ENCODE measurements around the gene CCDC13. TPM values are rescaled to one million over a fixed set of nuclear protein-coding genes. Genes with fewer than 3 reads are reported as not detected.
A peak's percentile ranks its signal among the peaks of the same experiment; 100 is the strongest.

CCDC13 gene
- total RNA-seq, 2 experiments from 2014 or later, result 0.46 to 0.63 TPM

DNA sequence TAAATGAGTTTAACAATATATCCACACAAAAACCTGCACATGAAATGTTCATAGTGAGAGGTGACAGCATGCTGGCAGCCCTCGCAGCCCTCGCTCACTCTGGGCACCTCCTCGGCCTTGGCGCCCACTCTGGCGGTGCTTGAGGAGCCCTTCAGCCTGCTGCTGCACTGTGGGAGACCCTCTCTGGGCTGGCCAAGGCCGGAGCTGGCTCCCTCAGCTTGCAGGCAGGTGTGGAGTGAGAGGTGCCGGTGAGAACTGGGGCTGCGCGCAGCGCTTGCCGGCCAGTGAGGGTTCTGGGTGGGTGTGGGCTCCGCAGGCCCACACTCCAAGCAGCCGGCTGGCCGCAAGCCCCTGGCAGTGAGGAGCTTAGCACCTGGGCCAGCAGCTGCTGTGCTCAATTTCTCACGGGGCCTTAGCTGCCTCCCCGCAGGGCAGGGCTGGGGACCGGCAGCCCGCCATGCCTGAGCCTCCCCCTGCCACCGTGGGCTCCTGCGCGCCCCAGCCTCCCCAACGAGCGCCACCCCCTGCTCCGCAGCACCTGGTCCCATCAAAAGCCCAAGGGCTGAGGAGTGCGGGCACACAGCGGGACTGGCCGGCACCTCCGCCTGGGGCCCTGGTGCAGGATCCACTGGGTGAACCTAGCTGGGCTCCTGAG lies 3.4 kb downstream of the CCDC13 start:
- H3K4me3 Mint-ChIP-seq, result no peak overlapping the region
- ATAC-seq, result no peak
- H3K27ac Mint-ChIP-seq, result no peak overlapping the region
- no peaks in the 10 kb centered on the region for H3K9me3 Mint-ChIP-seq (ENCODE audit: low read depth)
- ChIA-PET CTCF (interaction anchor here (0.7 kb wide), 1 partner anchor 14 kb away, joined by 3 read pairs; no protein-coding TSS in a partner anchor), POLR2A (no interaction called here)
- H3K4me1 Mint-ChIP-seq, result peaks cover 12% of the 10 kb centered on the region
- intact Hi-C loops (cut with DNase I, micrococcal nuclease), result loop anchor here in 1 of 2 experiments (10.0 kb wide), 1 partner anchor 515 kb away; the partner anchor contains the start of gene SNRK
- no peaks in the 10 kb centered on the region for H3K36me3 Mint-ChIP-seq (ENCODE audit: low read depth)
- no peak for DNase-seq
- H3K27me3 Mint-ChIP-seq, result no peaks in the 10 kb centered on the region

DNA sequence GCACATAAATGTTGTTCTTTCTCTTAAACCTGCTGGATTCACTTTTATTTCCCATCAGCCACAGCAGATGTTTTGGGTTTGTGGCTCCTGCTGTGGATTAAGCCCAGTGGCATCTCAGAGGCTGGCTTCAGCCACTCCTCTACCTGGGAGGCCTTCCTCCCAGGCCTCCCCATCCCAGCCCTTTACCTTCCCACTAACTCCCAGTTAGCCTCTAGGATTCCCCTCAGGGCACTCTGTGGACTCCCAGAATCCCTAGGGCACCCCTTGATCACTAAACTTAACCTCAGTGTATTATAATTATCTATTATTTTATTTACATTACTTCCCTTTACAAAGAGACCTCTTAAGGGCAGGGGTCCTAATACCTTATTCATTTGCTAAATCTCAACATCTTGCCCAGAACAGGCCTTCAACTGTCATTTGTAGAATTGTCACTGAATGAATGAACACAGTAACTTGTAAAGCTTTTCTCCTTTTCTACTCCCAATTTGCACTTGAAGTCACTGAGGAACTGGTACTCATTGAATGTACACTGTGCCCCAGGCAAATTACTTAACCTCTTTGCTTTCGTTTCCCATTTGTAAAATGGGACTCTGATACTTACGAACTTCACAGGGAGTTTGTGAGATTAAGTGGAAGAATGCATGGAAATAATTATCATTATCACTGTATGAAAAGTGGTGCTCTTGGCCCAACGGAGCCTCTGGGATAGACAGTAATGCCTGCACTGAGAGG lies 8.3 kb downstream of the CCDC13 start:
- no peaks in the 10 kb centered on the region for H3K36me3 Mint-ChIP-seq (ENCODE audit: low read depth)
- ATAC-seq (no peak), DNase-seq (no peak)
- ChIA-PET CTCF (no interaction called here), POLR2A (no interaction called here)
- H3K27ac Mint-ChIP-seq, result no peak overlapping the region
- no peaks in the 10 kb centered on the region for H3K4me1 Mint-ChIP-seq
- H3K4me3 Mint-ChIP-seq, result no peak overlapping the region
- peaks cover 2% of the 10 kb centered on the region for H3K27me3 Mint-ChIP-seq
- intact Hi-C loops (cut with DNase I, micrococcal nuclease), result no loop called here
- H3K9me3 Mint-ChIP-seq (ENCODE audit: low read depth), result no peaks in the 10 kb centered on the region

DNA sequence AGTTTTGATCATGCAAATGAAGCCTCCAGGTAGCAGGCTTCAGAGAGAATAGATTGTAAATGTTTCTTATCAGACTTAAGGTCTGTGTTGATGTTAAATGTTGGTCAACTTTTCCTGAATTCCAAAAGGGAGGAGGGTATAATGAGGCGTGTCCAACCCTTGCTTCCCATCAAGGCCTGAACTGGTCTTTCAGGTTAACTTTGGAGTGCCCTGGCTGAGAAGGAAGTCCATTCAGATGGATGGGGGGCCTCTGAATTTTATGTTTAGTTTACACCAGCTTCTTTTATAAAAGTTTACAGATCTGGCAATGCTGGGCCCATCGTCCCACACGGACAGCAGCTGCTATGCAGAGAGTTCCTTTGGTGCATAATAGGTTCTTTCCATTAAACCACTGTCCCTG lies 8.9 kb downstream of the CCDC13 start:
- no peak for DNase-seq
- peaks cover 2% of the 10 kb centered on the region for H3K27me3 Mint-ChIP-seq
- ChIA-PET CTCF (no interaction called here), POLR2A (no interaction called here)
- no peaks in the 10 kb centered on the region for H3K4me1 Mint-ChIP-seq
- intact Hi-C loops (cut with DNase I, micrococcal nuclease), result no loop called here
- H3K9me3 Mint-ChIP-seq (ENCODE audit: low read depth), result no peaks in the 10 kb centered on the region
- no peak for ATAC-seq
- H3K27ac Mint-ChIP-seq, result no peak overlapping the region
- H3K36me3 Mint-ChIP-seq (ENCODE audit: low read depth), result no peaks in the 10 kb centered on the region
- H3K4me3 Mint-ChIP-seq, result no peak overlapping the region

DNA sequence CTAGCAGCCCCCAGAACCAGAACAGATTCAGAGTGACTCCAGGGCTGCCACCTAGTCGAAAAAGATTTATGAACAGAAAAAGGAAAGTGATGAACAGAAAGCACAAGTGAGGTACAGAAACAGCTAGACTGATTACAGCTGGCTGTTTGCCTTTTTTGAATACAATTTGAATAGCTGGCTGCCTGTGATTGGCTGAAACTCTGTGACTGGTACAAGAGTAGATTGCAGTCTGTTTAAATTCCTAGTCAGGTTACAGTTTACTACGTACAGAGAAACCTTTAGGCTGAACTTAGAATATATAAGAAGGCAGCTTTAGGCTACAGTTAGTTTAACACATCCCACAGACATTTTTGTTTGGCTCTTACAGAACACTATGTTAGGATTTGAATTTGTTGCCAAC lies 10.0 kb downstream of the CCDC13 start:
- ChIA-PET CTCF (interaction anchor here (0.9 to 1.8 kb wide), 2 partner anchors 13 to 50 kb away, joined by 3 to 4 read pairs; no protein-coding TSS in a partner anchor), POLR2A (no interaction called here)
- DNase-seq, result no peak
- no peaks in the 10 kb centered on the region for H3K4me1 Mint-ChIP-seq
- H3K27ac Mint-ChIP-seq, result no peak overlapping the region
- no peaks in the 10 kb centered on the region for H3K9me3 Mint-ChIP-seq (ENCODE audit: low read depth)
- no peaks in the 10 kb centered on the region for H3K36me3 Mint-ChIP-seq (ENCODE audit: low read depth)
- peaks cover 2% of the 10 kb centered on the region for H3K27me3 Mint-ChIP-seq
- H3K4me3 Mint-ChIP-seq, result no peak overlapping the region
- ATAC-seq, result peak; percentile 82
- intact Hi-C loops (cut with DNase I, micrococcal nuclease), result no loop called here

DNA sequence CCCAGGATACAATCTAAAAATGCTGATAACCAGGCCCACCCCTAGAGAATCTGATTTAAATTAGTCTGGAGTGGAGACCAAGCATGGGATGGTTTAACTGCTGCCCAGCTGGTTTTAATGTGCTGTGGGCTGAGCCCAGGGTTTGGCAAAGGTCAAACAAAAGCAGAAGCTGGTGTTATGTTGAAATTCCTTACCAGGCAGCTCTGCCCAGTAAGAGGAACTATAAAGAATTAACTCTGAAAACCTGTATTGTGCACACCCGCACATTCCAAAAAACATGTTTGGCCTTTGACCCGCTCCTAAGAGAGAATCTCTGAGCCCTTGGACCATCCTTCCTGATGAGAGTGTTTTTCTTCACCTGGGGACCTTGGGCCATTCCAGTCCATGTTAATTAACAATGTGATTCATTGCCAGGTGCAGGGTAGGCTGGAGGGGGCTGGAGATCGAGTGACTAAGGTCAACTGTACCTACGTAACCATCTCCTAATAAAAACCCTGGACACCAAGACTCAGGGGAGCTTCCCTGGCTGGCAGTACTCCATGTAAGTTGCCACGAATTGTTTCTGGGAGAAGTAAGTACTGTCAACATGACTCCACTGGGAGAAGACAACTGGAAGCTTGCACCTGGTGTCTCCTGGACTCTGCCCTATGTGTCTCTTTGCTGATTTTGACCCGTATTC lies 10.9 kb downstream of the CCDC13 start:
- Mint-ChIP-seq H3K27me3 (peaks cover 2% of the 10 kb centered on the region), H3K9me3 (ENCODE audit: low read depth) (no peaks in the 10 kb centered on the region), H3K27ac (no peak overlapping the region), H3K36me3 (ENCODE audit: low read depth) (no peaks in the 10 kb centered on the region), H3K4me1 (no peaks in the 10 kb centered on the region), H3K4me3 (no peak overlapping the region)
- POLR2A ChIA-PET, result no interaction called here
- ATAC-seq, result no peak
- CTCF ChIA-PET, result interaction anchor here (0.9 to 1.8 kb wide), 2 partner anchors 12 to 49 kb away, joined by 3 to 4 read pairs; no protein-coding TSS in a partner anchor
- intact Hi-C loops (cut with DNase I, micrococcal nuclease), result no loop called here
- no peak for DNase-seq

DNA sequence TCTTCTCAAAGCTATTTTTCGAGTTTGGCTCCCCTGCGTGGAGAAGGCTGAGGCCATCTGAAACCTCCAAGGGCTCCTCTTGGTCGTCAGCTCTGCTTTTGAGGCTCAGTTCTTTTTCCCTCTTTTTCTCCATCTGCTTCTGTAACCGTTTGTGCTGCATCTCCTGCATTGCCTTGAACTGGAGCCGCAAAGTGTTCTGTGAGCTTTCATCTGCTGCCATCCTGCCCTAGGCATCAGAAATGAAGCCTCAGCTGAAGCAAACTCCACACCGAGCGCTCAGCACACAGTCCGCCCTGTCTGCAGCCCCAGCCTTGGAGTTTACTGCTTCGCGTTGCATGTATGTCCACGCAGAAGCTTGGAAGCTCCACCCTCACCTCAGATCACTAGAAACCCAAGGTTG lies 14.9 kb downstream of the CCDC13 start:
- ChIA-PET CTCF (interaction anchor here (0.8 to 2.4 kb wide), 5 partner anchors 10 to 180 kb away, joined by 3 to 10 read pairs (median 3); no protein-coding TSS in a partner anchor), POLR2A (no interaction called here)
- intact Hi-C loops (cut with DNase I, micrococcal nuclease), result no loop called here
- DNase-seq (no peak), ATAC-seq (no peak)
- no peaks in the 10 kb centered on the region for H3K36me3 Mint-ChIP-seq (ENCODE audit: low read depth)
- H3K27me3 Mint-ChIP-seq, result peaks cover 2% of the 10 kb centered on the region
- no peak overlapping the region for H3K27ac Mint-ChIP-seq
- H3K4me1 Mint-ChIP-seq, result no peaks in the 10 kb centered on the region
- H3K4me3 Mint-ChIP-seq, result no peak overlapping the region
- H3K9me3 Mint-ChIP-seq (ENCODE audit: low read depth), result no peaks in the 10 kb centered on the region

DNA sequence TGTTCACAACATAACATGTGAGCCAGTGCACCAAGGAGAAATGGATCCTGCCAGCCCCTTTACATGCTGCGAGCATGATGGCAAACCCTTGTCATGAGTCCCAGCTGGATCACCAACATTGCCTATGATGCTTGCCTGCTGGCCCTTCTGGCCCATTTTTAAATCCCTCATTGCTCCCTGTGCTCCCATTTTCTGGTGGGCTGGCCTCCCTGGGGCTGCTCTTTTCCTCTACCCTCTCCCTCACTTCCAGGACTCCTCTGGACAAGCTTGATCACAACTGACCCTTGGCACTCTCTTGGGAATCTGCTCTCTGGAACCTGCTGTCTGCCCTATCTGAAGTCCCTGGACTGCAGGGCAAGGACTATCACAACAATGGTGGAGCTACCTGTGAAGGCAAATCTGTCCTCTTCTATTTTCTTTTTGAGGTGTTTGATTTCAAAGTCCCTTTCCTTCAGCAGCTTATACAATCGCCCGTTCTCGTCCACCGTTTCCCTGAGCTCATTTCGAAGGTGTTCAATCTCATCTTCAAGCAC lies 16.3 kb downstream of the CCDC13 start:
- ChIA-PET POLR2A (no interaction called here), CTCF (interaction anchor here (0.5 to 2.4 kb wide), 5 partner anchors 9 to 180 kb away, joined by 3 to 10 read pairs (median 4); no protein-coding TSS in a partner anchor)
- ATAC-seq, result no peak
- no peaks in the 10 kb centered on the region for H3K9me3 Mint-ChIP-seq (ENCODE audit: low read depth)
- intact Hi-C loops (cut with DNase I, micrococcal nuclease), result no loop called here
- no peak overlapping the region for H3K27ac Mint-ChIP-seq
- no peaks in the 10 kb centered on the region for H3K4me1 Mint-ChIP-seq
- no peak overlapping the region for H3K4me3 Mint-ChIP-seq
- DNase-seq, result no peak
- peaks cover 2% of the 10 kb centered on the region for H3K27me3 Mint-ChIP-seq
- H3K36me3 Mint-ChIP-seq (ENCODE audit: low read depth), result no peaks in the 10 kb centered on the region

DNA sequence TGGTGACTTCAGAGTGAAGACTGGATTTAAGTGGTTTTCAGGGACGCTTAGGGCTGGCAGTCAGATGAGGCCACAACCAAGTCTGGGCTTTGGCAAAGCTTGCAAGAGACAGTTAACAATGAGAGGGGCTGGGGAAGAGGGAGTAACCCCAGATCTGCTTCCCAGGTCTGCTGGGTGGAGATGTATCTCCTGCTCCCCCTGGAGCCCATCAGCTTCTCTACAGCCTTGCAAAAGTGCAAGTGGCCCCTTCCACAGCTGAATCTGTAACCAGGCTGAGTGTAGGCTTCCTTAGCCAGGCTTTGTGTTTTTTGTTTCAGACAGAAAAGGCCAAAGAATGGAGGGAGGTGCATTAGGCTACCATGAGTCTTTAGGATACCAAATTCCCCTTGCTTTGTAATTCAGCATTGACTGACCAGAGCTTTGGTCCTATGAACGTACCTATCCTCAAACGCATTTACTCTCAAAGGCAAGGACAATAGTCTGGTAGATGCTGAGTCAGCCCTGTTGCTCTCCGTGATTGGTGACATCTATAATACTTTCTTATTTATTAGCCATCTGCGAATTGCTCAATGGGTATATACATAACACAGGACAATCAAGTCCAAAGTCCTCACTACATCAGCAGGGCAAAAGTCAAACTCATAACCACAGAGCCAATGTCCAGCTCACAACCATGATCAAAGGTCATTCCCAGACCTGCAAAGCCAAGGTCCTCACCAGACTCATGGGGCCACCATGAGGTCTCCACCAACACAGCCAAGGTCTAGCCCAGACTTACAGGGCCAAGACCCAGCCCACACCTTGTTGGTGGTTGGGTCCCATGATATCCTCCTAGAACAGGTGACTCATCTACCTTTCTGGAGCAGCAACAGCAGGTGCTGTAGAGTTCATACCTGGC lies 17.1 kb downstream of the CCDC13 start:
- H3K9me3 Mint-ChIP-seq (ENCODE audit: low read depth), result no peaks in the 10 kb centered on the region
- ATAC-seq, result peak; percentile 69
- DNase-seq, result peak; percentile 42
- H3K36me3 Mint-ChIP-seq (ENCODE audit: low read depth), result no peaks in the 10 kb centered on the region
- CTCF ChIA-PET, result interaction anchor here (0.6 to 2.4 kb wide), 4 partner anchors 8 to 43 kb away, joined by 3 to 11 read pairs (median 6); no protein-coding TSS in a partner anchor
- H3K4me3 Mint-ChIP-seq, result no peak overlapping the region
- H3K4me1 Mint-ChIP-seq, result no peaks in the 10 kb centered on the region
- POLR2A ChIA-PET, result no interaction called here
- intact Hi-C loops (cut with DNase I, micrococcal nuclease), result no loop called here
- H3K27me3 Mint-ChIP-seq, result no peaks in the 10 kb centered on the region
- H3K27ac Mint-ChIP-seq, result no peak overlapping the region

DNA sequence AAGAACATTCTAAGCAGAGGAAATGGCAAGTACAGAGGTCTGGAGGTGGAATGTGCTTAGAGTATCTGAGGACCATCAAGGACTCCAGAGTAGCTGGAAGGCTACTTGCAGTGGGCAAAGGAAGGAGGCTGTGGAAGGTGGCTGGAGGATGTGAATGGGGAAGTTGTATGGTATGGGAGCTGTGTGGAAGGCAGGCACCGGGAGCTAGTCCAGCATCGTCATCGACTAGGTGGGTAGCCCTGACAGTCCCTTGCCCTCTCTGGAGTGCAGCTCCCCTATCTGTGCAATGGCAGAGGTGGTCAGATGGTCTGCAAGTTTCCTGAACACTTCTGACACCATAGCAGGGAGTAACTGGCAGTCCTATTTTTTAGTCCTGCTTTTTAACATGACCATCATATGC lies 19.3 kb downstream of the CCDC13 start:
- ChIA-PET CTCF (interaction anchor here (1.2 kb wide), 1 partner anchor 9 kb away, joined by 11 read pairs; no protein-coding TSS in a partner anchor), POLR2A (no interaction called here)
- peaks cover 9% of the 10 kb centered on the region for H3K4me1 Mint-ChIP-seq
- no peaks in the 10 kb centered on the region for H3K36me3 Mint-ChIP-seq (ENCODE audit: low read depth)
- no peaks in the 10 kb centered on the region for H3K9me3 Mint-ChIP-seq (ENCODE audit: low read depth)
- H3K27me3 Mint-ChIP-seq, result no peaks in the 10 kb centered on the region
- no peak for DNase-seq
- no peak overlapping the region for H3K4me3 Mint-ChIP-seq
- no peak for ATAC-seq
- no peak overlapping the region for H3K27ac Mint-ChIP-seq
- intact Hi-C loops (cut with DNase I, micrococcal nuclease), result no loop called here

DNA sequence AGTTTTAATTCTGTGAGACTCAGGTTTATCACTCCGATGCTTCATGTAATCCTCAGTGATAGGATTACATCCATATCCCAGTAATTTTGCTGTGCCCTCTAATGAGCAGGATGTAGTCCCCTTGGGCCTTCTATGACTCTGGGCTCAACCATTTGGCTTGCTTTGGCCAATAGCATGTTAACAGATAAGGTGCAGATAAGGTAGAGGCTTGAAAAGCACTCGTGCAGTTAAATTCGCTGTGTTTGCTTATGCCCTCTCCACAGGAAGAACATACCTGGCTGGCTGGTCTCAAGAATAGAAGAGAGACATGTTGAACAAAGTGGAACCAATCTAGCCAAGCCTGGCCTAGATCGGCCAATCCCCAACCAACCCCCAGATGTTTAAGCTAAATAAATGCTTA lies 20.1 kb downstream of the CCDC13 start:
- H3K27me3 Mint-ChIP-seq, result no peaks in the 10 kb centered on the region
- intact Hi-C loops (cut with DNase I, micrococcal nuclease), result no loop called here
- H3K36me3 Mint-ChIP-seq (ENCODE audit: low read depth), result no peaks in the 10 kb centered on the region
- ChIA-PET CTCF (interaction anchor here (1.2 kb wide), 1 partner anchor 8 kb away, joined by 11 read pairs; no protein-coding TSS in a partner anchor), POLR2A (no interaction called here)
- DNase-seq (no peak), ATAC-seq (no peak)
- H3K4me1 Mint-ChIP-seq, result peaks cover 15% of the 10 kb centered on the region
- no peak overlapping the region for H3K4me3 Mint-ChIP-seq
- no peaks in the 10 kb centered on the region for H3K9me3 Mint-ChIP-seq (ENCODE audit: low read depth)
- no peak overlapping the region for H3K27ac Mint-ChIP-seq

DNA sequence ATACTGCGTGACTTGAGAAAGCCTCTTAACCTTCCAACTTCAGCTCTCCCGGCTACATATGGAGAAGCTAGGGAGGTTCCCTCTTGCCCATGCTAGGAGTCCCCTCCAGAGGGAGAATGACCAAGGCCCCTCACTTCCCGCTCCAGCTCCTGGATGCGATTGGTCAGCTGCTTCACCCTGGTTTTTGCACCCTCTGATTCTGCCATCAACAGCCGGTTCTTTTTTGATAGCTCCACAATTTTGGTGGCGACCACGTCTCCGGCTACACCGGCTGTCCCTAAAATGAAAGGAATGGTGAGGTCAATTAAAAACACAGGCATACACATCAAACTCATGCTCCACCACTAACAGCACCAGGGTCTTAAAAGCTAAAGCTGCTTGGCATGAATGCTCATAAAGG lies 20.6 kb downstream of the CCDC13 start:
- H3K27ac Mint-ChIP-seq, result no peak overlapping the region
- H3K36me3 Mint-ChIP-seq (ENCODE audit: low read depth), result no peaks in the 10 kb centered on the region
- ChIA-PET POLR2A (no interaction called here), CTCF (interaction anchor here (0.6 to 0.8 kb wide), 2 partner anchors 94 to 114 kb away, joined by 4 read pairs; no protein-coding TSS in a partner anchor)
- intact Hi-C loops (cut with DNase I, micrococcal nuclease), result no loop called here
- DNase-seq (no peak), ATAC-seq (no peak)
- H3K4me1 Mint-ChIP-seq, result peaks cover 20% of the 10 kb centered on the region
- H3K27me3 Mint-ChIP-seq, result no peaks in the 10 kb centered on the region
- H3K4me3 Mint-ChIP-seq, result no peak overlapping the region
- H3K9me3 Mint-ChIP-seq (ENCODE audit: low read depth), result no peaks in the 10 kb centered on the region

Data from activated CD4-positive, alpha-beta T cell treated with anti-CD3 and anti-CD28 coated beads for 36 hours (primary cell).